H7 (cell line): ENCODE results near the gene APP. TPM values are rescaled to one million over a fixed set of nuclear protein-coding genes. Genes with fewer than 3 reads are reported as not detected.

Experiments
- DNase-seq: peaks from one replicate; pipeline ENCODE4 v3.0.0; 2012
- H3K27me3 ChIP-seq: 2 replicates; pipeline ENCODE4 v1.6.0; 2011; ENCODE audit warnings: mild to moderate bottlenecking, low read length; ENCODE audit not compliant: control insufficient read depth, insufficient read depth
- H3K36me3 ChIP-seq: replicated peaks from 2 replicates; pipeline ENCODE4 v1.5.1; 2011; ENCODE audit warnings: low read length; ENCODE audit not compliant: control insufficient read depth, insufficient read depth
- H3K4me3 ChIP-seq: 2 replicates; pipeline ENCODE4 v1.5.1; 2011; ENCODE audit warnings: low read depth, mild to moderate bottlenecking, control low read depth, low read length, moderate library complexity; ENCODE audit not compliant: insufficient read depth
- total RNA-seq: library from RNA; depleted of rRNA; stranded (reverse); fragments of >200 nt; shearing (Covaris generic); gene quantifications from 2 replicates; pipeline ENCODE4 v1.2.3, GENCODE V29; 2014

Gene APP
- total RNA-seq, 1 experiment from 2014 or later: 316 TPM

- Histone ChIP-seq H3K4me3 (no peak overlapping the region), H3K36me3 (no peaks in the 10 kb centered on the region; the same call in 1 of the 2 replicates), H3K27me3 (no peaks in the 10 kb centered on the region)
- no peak for DNase-seq
These were observed 162.5 kb downstream of the APP start for GRCh38 chr21:26007951-26008498.

GRCh38 chr21:26005464-26005863, 165.1 kb downstream of the APP start:
- no peaks in the 10 kb centered on the region for H3K27me3 ChIP-seq
- H3K36me3 ChIP-seq: no peaks in the 10 kb centered on the region; the same call in 1 of the 2 replicates
- no peak for DNase-seq
- no peak overlapping the region for H3K4me3 ChIP-seq

GRCh38 chr21:26003404-26003803, 167.2 kb downstream of the APP start:
- Histone ChIP-seq H3K27me3 (no peaks in the 10 kb centered on the region), H3K4me3 (no peak overlapping the region), H3K36me3 (no peaks in the 10 kb centered on the region; the same call in 1 of the 2 replicates)
- DNase-seq: no peak

GRCh38 chr21:26001356-26001755, 169.2 kb downstream of the APP start:
- Histone ChIP-seq H3K4me3 (no peak overlapping the region), H3K27me3 (no peaks in the 10 kb centered on the region), H3K36me3 (peaks cover 2% of the 10 kb centered on the region)
- no peak for DNase-seq

- Histone ChIP-seq H3K27me3 (no peaks in the 10 kb centered on the region), H3K4me3 (no peak overlapping the region), H3K36me3 (peaks cover 4% of the 10 kb centered on the region)
- no peak for DNase-seq
These were observed 170.5 kb downstream of the APP start for GRCh38 chr21:25999921-26000582.

- DNase-seq: peak; percentile 43
- peaks cover 5% of the 10 kb centered on the region for H3K36me3 ChIP-seq
- H3K4me3 ChIP-seq: no peak overlapping the region
- H3K27me3 ChIP-seq: no peaks in the 10 kb centered on the region
These were observed 172.6 kb downstream of the APP start for GRCh38 chr21:25997788-25998611.

GRCh38 chr21:25995278-25995677, 175.3 kb downstream of the APP start:
- DNase-seq: no peak
- H3K36me3 ChIP-seq: peaks cover 5% of the 10 kb centered on the region
- no peak overlapping the region for H3K4me3 ChIP-seq
- no peaks in the 10 kb centered on the region for H3K27me3 ChIP-seq

GRCh38 chr21:25994758-25995163, 175.8 kb downstream of the APP start:
- DNase-seq: no peak
- Histone ChIP-seq H3K4me3 (no peak overlapping the region), H3K36me3 (peaks cover 5% of the 10 kb centered on the region), H3K27me3 (no peaks in the 10 kb centered on the region)

GRCh38 chr21:25988738-25989137, 181.8 kb downstream of the APP start:
- H3K4me3 ChIP-seq: no peak overlapping the region
- DNase-seq: no peak
- no peaks in the 10 kb centered on the region for H3K36me3 ChIP-seq
- H3K27me3 ChIP-seq: no peaks in the 10 kb centered on the region

- Histone ChIP-seq H3K27me3 (no peaks in the 10 kb centered on the region), H3K36me3 (no peaks in the 10 kb centered on the region; the same call in 1 of the 2 replicates), H3K4me3 (no peak overlapping the region)
- DNase-seq: no peak
These were observed 183.0 kb downstream of the APP start for GRCh38 chr21:25987531-25987930.

- DNase-seq: no peak
- Histone ChIP-seq H3K4me3 (no peak overlapping the region), H3K27me3 (no peaks in the 10 kb centered on the region), H3K36me3 (peaks cover 2% of the 10 kb centered on the region)
These were observed 183.6 kb downstream of the APP start for GRCh38 chr21:25986928-25987327.

- no peak for DNase-seq
- Histone ChIP-seq H3K36me3 (peaks cover 4% of the 10 kb centered on the region), H3K4me3 (no peak overlapping the region), H3K27me3 (no peaks in the 10 kb centered on the region)
These were observed 184.6 kb downstream of the APP start for GRCh38 chr21:25985990-25986389.

- DNase-seq: no peak
- H3K4me3 ChIP-seq: no peak overlapping the region
- H3K36me3 ChIP-seq: peaks cover 9% of the 10 kb centered on the region
- no peaks in the 10 kb centered on the region for H3K27me3 ChIP-seq
These were observed 186.0 kb downstream of the APP start for GRCh38 chr21:25984538-25984937.

- H3K4me3 ChIP-seq: no peak overlapping the region
- H3K36me3 ChIP-seq: peaks cover 9% of the 10 kb centered on the region
- DNase-seq: no peak
- no peaks in the 10 kb centered on the region for H3K27me3 ChIP-seq
These were observed 186.8 kb downstream of the APP start for GRCh38 chr21:25983745-25984144.

GRCh38 chr21:25980710-25981109, 189.9 kb downstream of the APP start:
- H3K27me3 ChIP-seq: no peaks in the 10 kb centered on the region
- peaks cover 12% of the 10 kb centered on the region for H3K36me3 ChIP-seq
- H3K4me3 ChIP-seq: no peak overlapping the region
- DNase-seq: no peak
